Neuron (in vitro differentiated cells): ENCODE measurements around the gene SPOUT1.
A peak's percentile ranks its signal among the peaks of the same experiment; 100 is the strongest.
"Not testable (repeated sequence)": the region's sequence is repeated elsewhere in the genome, so short reads cannot be mapped to it uniquely, and the experiment has no call there.

Experiments
- H2AFZ ChIP-seq: one replicate; pipeline ENCODE4 v1.6.1; 2013; ENCODE audit warnings: low read depth, mild to moderate bottlenecking, inconsistent platforms, low read length, moderate library complexity
- H3K27me3 ChIP-seq: one replicate; pipeline ENCODE4 v1.6.1; 2013; ENCODE audit warnings: low read length; ENCODE audit not compliant: insufficient read depth
- H3K36me3 ChIP-seq: one replicate; pipeline ENCODE4 v1.6.1; 2013; ENCODE audit warnings: low read length; ENCODE audit not compliant: insufficient read depth
- H3K4me1 ChIP-seq: one replicate; pipeline ENCODE4 v1.6.1; 2013; ENCODE audit warnings: low read length; ENCODE audit not compliant: insufficient read depth
- H3K4me3 ChIP-seq: 2 replicates; pipeline ENCODE4 v1.5.1; 2013; ENCODE audit warnings: mild to moderate bottlenecking, low read length, moderate library complexity
- H3K9me3 ChIP-seq: one replicate; pipeline ENCODE4 v1.6.1; 2013; ENCODE audit warnings: low read length

The SPOUT1 gene

GRCh38 chr9:128851024-128851423 lies 21.4 kb upstream of the SPOUT1 start:
- not testable (repeated sequence) for H2AFZ ChIP-seq, H3K4me1 ChIP-seq, H3K4me3 ChIP-seq, H3K36me3 ChIP-seq, H3K27me3 ChIP-seq, H3K9me3 ChIP-seq

- H3K4me1 ChIP-seq, result no peaks in the 10 kb centered on the region
- H3K27me3 ChIP-seq, result no peaks in the 10 kb centered on the region
- no peak overlapping the region for H3K4me3 ChIP-seq
- peaks cover 3% of the 10 kb centered on the region for H3K9me3 ChIP-seq
- no peaks in the 10 kb centered on the region for H3K36me3 ChIP-seq
- H2AFZ ChIP-seq, result no peak overlapping the region
These were observed 18.2 kb upstream of the SPOUT1 start for GRCh38 chr9:128847803-128848202.

- Histone ChIP-seq H3K27me3 (no peaks in the 10 kb centered on the region), H3K4me1 (no peaks in the 10 kb centered on the region), H3K9me3 (peaks cover 3% of the 10 kb centered on the region), H3K4me3 (no peak overlapping the region), H2AFZ (no peak overlapping the region), H3K36me3 (no peaks in the 10 kb centered on the region)
These were observed 17.1 kb upstream of the SPOUT1 start for GRCh38 chr9:128846680-128847030.

GRCh38 chr9:128845186-128845931 lies 15.8 kb upstream of the SPOUT1 start:
- Histone ChIP-seq H3K4me3 (no peak overlapping the region), H3K27me3 (no peaks in the 10 kb centered on the region), H2AFZ (no peak overlapping the region), H3K9me3 (peaks cover 3% of the 10 kb centered on the region), H3K36me3 (no peaks in the 10 kb centered on the region), H3K4me1 (no peaks in the 10 kb centered on the region)

- not testable (repeated sequence) for H3K36me3 ChIP-seq
These were observed 13.6 kb upstream of the SPOUT1 start for GRCh38 chr9:128843171-128843570.

GRCh38 chr9:128841694-128842492 lies 12.3 kb upstream of the SPOUT1 start:
- Histone ChIP-seq H2AFZ (no peak overlapping the region), H3K9me3 (no peaks in the 10 kb centered on the region), H3K4me3 (no peak overlapping the region), H3K36me3 (no peaks in the 10 kb centered on the region), H3K27me3 (no peaks in the 10 kb centered on the region), H3K4me1 (no peaks in the 10 kb centered on the region)

More at GRCh38 chr9:128843171-128843570, 13.6 kb upstream of the SPOUT1 start:
- not testable (repeated sequence) for H2AFZ ChIP-seq, H3K9me3 ChIP-seq, H3K4me1 ChIP-seq, H3K27me3 ChIP-seq, H3K4me3 ChIP-seq

GRCh38 chr9:128840524-128840923 lies 10.9 kb upstream of the SPOUT1 start:
- Histone ChIP-seq H2AFZ (no peak overlapping the region), H3K9me3 (no peaks in the 10 kb centered on the region), H3K36me3 (peaks cover 2% of the 10 kb centered on the region), H3K4me3 (no peak overlapping the region), H3K4me1 (no peaks in the 10 kb centered on the region), H3K27me3 (no peaks in the 10 kb centered on the region)

- Histone ChIP-seq H3K36me3 (peaks cover 2% of the 10 kb centered on the region), H3K27me3 (no peaks in the 10 kb centered on the region), H3K4me3 (no peak overlapping the region), H3K4me1 (no peaks in the 10 kb centered on the region), H2AFZ (no peak overlapping the region), H3K9me3 (no peaks in the 10 kb centered on the region)
These were observed 8.7 kb upstream of the SPOUT1 start for GRCh38 chr9:128838338-128838737.

GRCh38 chr9:128836509-128837145 lies 7.0 kb upstream of the SPOUT1 start:
- Histone ChIP-seq H3K9me3 (no peaks in the 10 kb centered on the region), H3K36me3 (peaks cover 2% of the 10 kb centered on the region), H3K4me3 (no peak overlapping the region), H3K4me1 (no peaks in the 10 kb centered on the region), H2AFZ (no peak overlapping the region), H3K27me3 (no peaks in the 10 kb centered on the region)

GRCh38 chr9:128835246-128836210 lies 5.9 kb upstream of the SPOUT1 start:
- Histone ChIP-seq H3K9me3 (no peaks in the 10 kb centered on the region), H3K36me3 (peaks cover 2% of the 10 kb centered on the region), H3K27me3 (no peaks in the 10 kb centered on the region), H3K4me3 (no peak overlapping the region), H3K4me1 (no peaks in the 10 kb centered on the region), H2AFZ (no peak overlapping the region)

- Histone ChIP-seq H3K9me3 (no peaks in the 10 kb centered on the region), H3K36me3 (peaks cover 2% of the 10 kb centered on the region), H3K27me3 (no peaks in the 10 kb centered on the region), H3K4me1 (peaks cover 3% of the 10 kb centered on the region), H2AFZ (no peak overlapping the region), H3K4me3 (no peak overlapping the region)
These were observed 4.1 kb upstream of the SPOUT1 start for GRCh38 chr9:128833696-128834095.

- no peaks in the 10 kb centered on the region for H3K27me3 ChIP-seq
- H3K4me1 ChIP-seq, result peaks cover 6% of the 10 kb centered on the region
- H2AFZ ChIP-seq, result no peak overlapping the region
- no peaks in the 10 kb centered on the region for H3K9me3 ChIP-seq
- H3K36me3 ChIP-seq, result peaks cover 34% of the 10 kb centered on the region
- peak overlapping the region; percentile 78 for H3K4me3 ChIP-seq
These were observed 708 bp downstream of the SPOUT1 start for GRCh38 chr9:128828719-128829452.
